K562 treated with DMSO at 1 percent for 12 hours (cell line): ENCODE results near the gene CNR2. TPM values are rescaled to one million over a fixed set of nuclear protein-coding genes. Genes with fewer than 3 reads are reported as not detected.

Source experiments
- total RNA-seq: library from RNA; unstranded; fragments of 300-600 nt; gene quantifications from 2 replicates; pipeline ENCODE4 v1.2.3, GENCODE V29; 2022; ENCODE audit not compliant: insufficient read depth

The CNR2 gene
- not detected in 2 replicates for total RNA-seq

DNA sequence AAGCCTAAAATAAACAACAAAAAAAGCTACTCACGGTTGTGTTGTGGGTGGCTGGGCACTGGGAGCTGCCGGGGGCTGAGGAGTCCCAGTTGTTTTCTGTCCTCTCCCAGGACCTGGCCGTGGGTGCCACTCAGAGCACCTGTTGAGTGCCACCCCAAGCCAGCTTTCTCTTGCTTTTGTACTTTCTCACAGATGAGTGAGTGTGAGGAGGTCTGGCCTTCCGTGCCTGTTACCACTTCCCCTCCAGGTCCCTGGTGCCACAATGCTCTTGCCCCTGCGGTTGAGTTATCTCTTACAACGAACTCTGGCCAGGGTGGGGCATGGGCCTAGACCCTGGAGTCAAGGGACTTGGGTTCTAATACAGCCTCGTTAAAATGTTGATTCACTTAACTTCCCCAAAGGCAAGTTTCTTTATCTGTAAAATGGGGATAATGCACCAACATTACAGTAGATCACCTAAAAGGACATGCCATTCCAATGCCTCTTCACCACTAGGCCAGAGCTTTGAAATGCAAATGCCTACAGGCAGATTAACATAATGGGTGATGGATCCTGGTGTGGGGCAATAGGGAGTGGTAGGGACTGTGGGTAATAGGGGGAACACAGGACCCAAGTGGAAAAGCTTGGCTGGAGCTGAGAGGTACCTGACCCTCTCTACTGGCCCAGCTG, at the start of gene CNR2:
Gene CNR2, minus strand, starts transcription at position 151 of the 669 bp plus-strand sequence. CDS start 37,745 bp downstream, outside the sequence.

DNA sequence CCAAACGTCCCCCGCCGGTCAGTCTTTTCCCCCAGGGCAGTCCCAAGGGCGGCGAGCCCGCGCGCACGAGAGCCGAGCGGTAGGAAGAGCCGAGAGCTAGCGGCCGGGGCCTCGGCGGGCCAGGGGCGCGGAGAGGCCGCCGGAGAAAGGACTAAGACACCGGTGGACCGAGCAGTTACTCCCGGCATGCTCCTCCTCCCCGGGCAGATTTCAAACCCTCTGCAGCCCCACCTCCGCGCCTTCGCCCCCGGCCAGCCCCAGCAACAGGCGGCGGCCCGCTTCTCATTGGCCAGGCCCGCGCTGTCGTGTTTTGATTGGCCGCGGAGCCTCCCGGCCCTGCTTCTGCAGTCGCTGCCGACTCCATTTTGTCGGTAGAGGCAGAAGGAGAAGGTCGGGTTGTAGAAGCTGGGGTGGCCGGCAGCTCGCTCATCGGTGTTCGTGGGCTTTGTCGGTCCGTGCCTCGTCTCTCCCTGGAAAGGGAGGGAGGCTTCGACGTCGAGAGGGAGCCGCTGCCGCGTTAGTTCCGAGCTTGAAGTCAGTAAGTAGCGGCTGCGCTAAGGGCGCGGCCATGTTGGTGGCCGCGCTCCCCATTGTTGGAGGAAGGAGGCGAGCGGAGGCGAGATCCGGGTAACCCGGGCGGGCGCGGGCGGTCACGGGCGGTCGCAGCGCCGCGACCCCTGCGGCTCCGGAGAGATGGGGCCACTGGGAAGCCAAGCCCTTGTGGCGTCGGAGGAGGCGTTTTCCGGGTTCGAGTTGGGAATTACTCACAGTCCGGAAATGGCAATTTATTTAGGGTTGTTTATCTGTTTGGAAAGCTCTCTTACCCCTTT, 46.5 kb upstream of the CNR2 start, which contains the start of gene PNRC2:
Gene PNRC2, plus strand, starts transcription at position 368 of the 830 bp plus-strand sequence. CDS start 1,630 bp downstream, outside the sequence.

DNA sequence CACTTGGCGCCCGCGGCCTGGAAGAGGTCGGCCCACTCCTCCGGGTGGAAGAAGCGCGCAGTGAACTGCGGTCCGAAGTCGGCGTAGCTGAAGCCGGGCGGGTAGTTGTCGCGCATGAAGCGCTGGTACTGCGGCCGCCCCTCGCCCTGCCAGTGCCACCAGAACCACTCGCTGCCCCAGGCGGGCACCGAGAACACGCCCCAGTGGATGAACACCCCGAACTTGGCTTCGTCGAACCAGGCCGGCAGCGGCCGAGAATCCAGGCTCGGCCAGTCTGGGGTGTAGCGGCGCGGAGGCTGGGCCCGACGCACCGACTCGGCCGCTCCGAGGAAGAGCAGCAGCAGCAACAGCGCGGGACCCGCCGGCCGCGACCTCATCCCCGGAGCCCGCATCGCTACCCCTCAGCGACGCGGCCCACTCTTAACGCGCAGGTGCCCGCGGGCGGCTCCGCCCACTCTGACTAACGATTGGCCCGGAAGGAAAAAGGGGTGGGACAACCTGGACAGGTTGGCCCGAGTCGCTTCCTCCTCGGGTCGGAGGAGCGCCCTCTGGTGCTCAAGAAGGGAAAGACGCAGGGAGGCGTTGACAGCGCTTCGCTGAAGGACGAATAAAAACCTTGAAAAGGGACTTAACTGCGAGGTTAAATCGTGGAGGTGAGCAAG, 45.1 kb downstream of the CNR2 start, which contains the start of gene FUCA1:
Gene FUCA1, minus strand, starts transcription at position 396 of the 662 bp plus-strand sequence. Its CDS starts 4 bp downstream, at position 392.

DNA sequence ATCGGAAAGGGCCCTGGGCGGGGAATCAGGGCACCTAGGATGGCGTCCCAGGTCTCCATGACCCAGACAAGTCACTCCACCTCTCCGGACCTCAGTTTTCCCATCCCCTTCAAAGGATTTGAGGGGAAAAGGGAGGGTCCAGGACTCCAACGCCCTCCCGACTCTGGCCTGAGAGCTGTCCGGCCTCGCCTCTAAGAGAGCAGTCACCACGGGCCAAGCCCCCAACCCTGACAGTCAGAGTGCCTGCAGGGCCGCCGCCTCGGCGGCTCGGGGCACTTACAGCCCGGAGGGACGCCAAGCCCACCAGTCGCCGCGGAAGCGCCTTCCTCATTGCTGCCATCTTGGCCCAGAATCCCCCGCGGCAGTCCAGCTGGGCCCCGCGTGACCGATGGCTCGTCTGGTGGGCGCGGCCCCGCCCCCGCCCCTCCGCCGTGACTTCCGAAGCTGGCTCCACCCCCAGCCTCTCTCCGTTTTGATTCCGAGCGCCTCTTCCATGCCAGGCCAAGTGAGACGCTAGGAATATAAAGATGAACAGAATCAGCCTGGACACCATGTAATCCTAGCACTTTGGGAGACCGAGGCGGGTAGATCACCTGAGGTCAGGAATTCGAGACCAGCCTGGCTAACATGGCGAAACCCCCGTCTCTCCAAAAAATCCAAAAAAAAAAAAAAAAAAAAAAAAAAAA, 87.9 kb downstream of the CNR2 start, which contains the start of gene HMGCL:
Gene HMGCL, minus strand, starts transcription at position 354 of the 686 bp plus-strand sequence. Its CDS starts 14 bp downstream, at position 340.

Other genes with a start within 250 kb of the CNR2 start
- gene RPL11, start 221.6 kb downstream of the CNR2 start, total RNA-seq, result 4,011 and 4,342 TPM in 2 replicates
- gene ELOA, start 169.9 kb downstream of the CNR2 start, total RNA-seq, result 12.7 and 31.6 TPM in 2 replicates
- gene PITHD1, start 134.9 kb downstream of the CNR2 start, total RNA-seq, result 121 and 154 TPM in 2 replicates
- gene LYPLA2, start 122.2 kb downstream of the CNR2 start, total RNA-seq, result 92.9 and 93.9 TPM in 2 replicates
- gene GALE, start 112.6 kb downstream of the CNR2 start, total RNA-seq, result 57.0 and 62.8 TPM in 2 replicates
- gene HMGCL, start 87.9 kb downstream of the CNR2 start, total RNA-seq, result 62.2 and 65.9 TPM in 2 replicates
- gene FUCA1, start 45.1 kb downstream of the CNR2 start, total RNA-seq, result 22.5 and 44.0 TPM in 2 replicates
- gene PNRC2, start 46.5 kb upstream of the CNR2 start, total RNA-seq, result 73.0 and 153 TPM in 2 replicates
- gene SRSF10, start 67.0 kb upstream of the CNR2 start, total RNA-seq, result 47.3 and 132 TPM in 2 replicates
- gene MYOM3, start 198.8 kb upstream of the CNR2 start, total RNA-seq, result not detected in 2 replicates
- gene IL22RA1, start 229.8 kb upstream of the CNR2 start, total RNA-seq, result not detected in 2 replicates